ENCODE data around the gene UPF1.

Gene UPF1

GRCh38 chr19:18831524-18832305 lies at the start of gene UPF1:
TSS of gene UPF1 (plus strand) at chr19:18831959. CDS start at chr19:18832210, 251 bp downstream.
- DNase-seq = peak; percentile 71 to 91

- no peak for DNase-seq
These were observed 49.1 kb upstream of the UPF1 start for GRCh38 chr19:18782559-18783225.

- DNase-seq = no peak
These were observed 47.6 kb upstream of the UPF1 start for GRCh38 chr19:18783958-18784785.

GRCh38 chr19:18784786-18785120 lies 47.0 kb upstream of the UPF1 start:
- no peak for DNase-seq

GRCh38 chr19:18785179-18786124 lies 46.3 kb upstream of the UPF1 start:
- DNase-seq = peak in 1 of 2 experiments; percentile 39

- DNase-seq = no peak
These were observed 43.0 kb upstream of the UPF1 start for GRCh38 chr19:18788529-18789421.

GRCh38 chr19:18789422-18789869 lies 42.3 kb upstream of the UPF1 start:
- no peak for DNase-seq

GRCh38 chr19:18789883-18790565 lies 41.7 kb upstream of the UPF1 start:
- DNase-seq = no peak

GRCh38 chr19:18790566-18791314 lies 41.0 kb upstream of the UPF1 start, which contains the start of gene COMP:
TSS of gene COMP (minus strand) at chr19:18791305. CDS start at chr19:18791269, 36 bp downstream.
- DNase-seq = no peak

GRCh38 chr19:18791315-18791678 lies 40.5 kb upstream of the UPF1 start:
- no peak for DNase-seq

GRCh38 chr19:18792661-18793060 lies 39.1 kb upstream of the UPF1 start:
- DNase-seq = no peak

- no peak for DNase-seq
These were observed 38.4 kb upstream of the UPF1 start for GRCh38 chr19:18793144-18794028.

GRCh38 chr19:18794029-18794313 lies 37.8 kb upstream of the UPF1 start:
- no peak for DNase-seq

- no peak for DNase-seq
These were observed 37.1 kb upstream of the UPF1 start for GRCh38 chr19:18794692-18795091.

- no peak for DNase-seq
These were observed 36.2 kb upstream of the UPF1 start for GRCh38 chr19:18795540-18795939.

GRCh38 chr19:18796239-18796638 lies 35.5 kb upstream of the UPF1 start:
- DNase-seq = no peak

- no peak for DNase-seq
These were observed 33.1 kb upstream of the UPF1 start for GRCh38 chr19:18798384-18799352.
